ENCODE data around the gene CDH8.

- TF ChIP-seq ZBTB33 (IDR thresholded peaks at IDR 0.05), result no peak
- no peak for TF ChIP-seq CTCF (IDR thresholded peaks at IDR 0.05; ENCODE audit: low read depth, low read length, missing input control)
- TF ChIP-seq GABPA (IDR thresholded peaks at IDR 0.05 in 1 of 2, conservative IDR thresholded peaks at IDR 0.05 in 1 of 2), result no peak
Observed at GRCh38 chr16:61908426-61908825, 127.8 kb downstream of the CDH8 start.
